Stomach smooth muscle (tissue), 2 donors: ENCODE data around the gene NUMBL.

ENCODE experiments used
- H3K27ac ChIP-seq: one replicate; pipeline ENCODE4 v1.7.0; 2013; ENCODE audit warnings: mild to moderate bottlenecking, low read length, inconsistent platforms
- H3K27me3 ChIP-seq, 2 donors: one replicate each; pipeline ENCODE4 v1.7.0; 2013; ENCODE audit warnings: low read length in 2 of 2; ENCODE audit not compliant: insufficient read depth in 2 of 2, control insufficient read depth in 1 of 2
- H3K36me3 ChIP-seq, 2 donors: one replicate each; pipeline ENCODE4 v1.7.0; 2013; ENCODE audit warnings: low read length in 2 of 2; ENCODE audit not compliant: control insufficient read depth in 2 of 2, insufficient read depth in 2 of 2
- H3K4me1 ChIP-seq: one replicate; pipeline ENCODE4 v1.7.0; 2013; ENCODE audit warnings: low read length; ENCODE audit not compliant: control insufficient read depth, insufficient read depth
- H3K4me3 ChIP-seq, 2 donors: one replicate each; pipeline ENCODE4 v1.7.0; 2013; ENCODE audit warnings: low read length in 2 of 2
- H3K9ac ChIP-seq, 2 donors: one replicate each; pipeline ENCODE4 v1.7.0; 2013; ENCODE audit warnings: low read length in 2 of 2, mild to moderate bottlenecking in 1 of 2
- H3K9me3 ChIP-seq, 2 donors: one replicate each; pipeline ENCODE4 v1.7.0; 2013; ENCODE audit warnings: low read length in 2 of 2; ENCODE audit not compliant: control insufficient read depth in 2 of 2
- donor health status: healthy.
- donor health status: Pancreatic carcinoma.

NUMBL gene

DNA sequence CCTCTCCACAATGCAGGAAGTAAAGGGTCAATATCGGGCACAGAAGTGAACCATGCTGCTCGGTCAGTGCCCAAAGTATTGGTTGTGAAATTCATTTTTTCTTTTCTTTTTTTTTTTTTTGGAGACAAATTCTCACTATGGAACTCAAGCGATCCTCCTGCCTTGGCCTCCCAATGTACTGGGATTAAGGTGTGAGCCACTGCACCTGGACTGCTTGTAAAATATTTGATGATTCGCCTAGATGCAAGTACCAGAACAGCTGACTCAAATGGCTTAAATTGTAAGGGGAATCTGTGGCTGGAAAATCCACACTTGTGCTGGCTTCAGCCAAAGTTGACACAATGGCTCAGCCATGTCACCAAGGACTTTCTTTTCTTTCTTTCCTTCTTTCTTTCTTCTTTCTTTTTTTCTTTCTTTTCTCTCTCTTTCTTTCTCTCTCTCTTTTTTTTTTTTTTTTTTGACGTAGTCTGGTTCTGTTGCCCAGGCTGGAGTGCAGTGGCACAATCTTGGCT lies 43.7 kb downstream of the NUMBL start:
- Histone ChIP-seq H3K27ac (peak overlapping the region; percentile 88), H3K36me3 (no peaks in the 10 kb centered on the region), H3K4me1 (peaks cover 23% of the 10 kb centered on the region)

GRCh38 chr19:40642757-40643305 lies 47.6 kb downstream of the NUMBL start:
- Histone ChIP-seq H3K27me3 (no peaks in the 10 kb centered on the region), H3K4me1 (peaks cover 21% of the 10 kb centered on the region), H3K27ac (no peak overlapping the region), H3K36me3 (no peaks in the 10 kb centered on the region), H3K9ac (no peak overlapping the region), H3K4me3 (no peak overlapping the region), H3K9me3 (no peaks in the 10 kb centered on the region)

More for the DNA sequence above, 43.7 kb downstream of the NUMBL start:
- no peaks in the 10 kb centered on the region for H3K9me3 ChIP-seq
- H3K9ac ChIP-seq, result peak overlapping the region; percentile 42 to 44
- H3K4me3 ChIP-seq, result peak overlapping the region; percentile 35 to 44
- no peaks in the 10 kb centered on the region for H3K27me3 ChIP-seq

DNA sequence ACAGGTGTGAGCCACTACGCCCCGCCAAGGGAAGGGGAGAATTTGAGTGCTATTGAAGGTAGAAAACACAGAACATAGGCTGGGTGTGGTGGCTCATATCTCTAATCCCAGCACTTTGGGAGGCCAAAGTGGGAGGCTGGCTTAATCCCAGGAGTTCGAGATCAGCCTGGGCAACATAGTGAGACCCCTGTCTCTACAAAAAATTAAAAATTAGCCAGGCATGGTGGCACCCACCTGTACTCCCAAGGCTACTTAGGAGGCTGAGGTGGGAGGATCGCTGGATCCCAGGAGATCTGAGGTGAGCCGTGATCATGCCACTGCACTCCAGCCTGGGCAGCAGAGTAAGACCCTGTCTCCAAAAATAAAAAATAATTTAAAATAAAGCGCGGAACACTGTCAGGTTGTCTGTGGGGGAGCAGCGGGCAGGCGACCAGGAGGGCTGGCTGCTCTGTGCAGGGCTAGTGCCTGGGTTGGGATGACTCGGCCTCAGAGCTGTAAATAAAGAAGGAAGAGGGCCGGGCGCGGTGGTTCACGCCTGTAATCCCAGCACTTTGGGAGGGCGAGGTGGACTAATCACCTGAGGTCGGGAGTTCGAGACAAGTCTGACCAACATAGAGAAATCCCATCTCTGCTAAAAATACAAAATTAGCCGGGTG lies 48.3 kb downstream of the NUMBL start:
- Histone ChIP-seq H3K4me3 (no peak overlapping the region), H3K36me3 (no peaks in the 10 kb centered on the region), H3K27me3 (no peaks in the 10 kb centered on the region), H3K9me3 (no peaks in the 10 kb centered on the region), H3K4me1 (peaks cover 21% of the 10 kb centered on the region), H3K27ac (no peak overlapping the region), H3K9ac (no peak overlapping the region)

DNA sequence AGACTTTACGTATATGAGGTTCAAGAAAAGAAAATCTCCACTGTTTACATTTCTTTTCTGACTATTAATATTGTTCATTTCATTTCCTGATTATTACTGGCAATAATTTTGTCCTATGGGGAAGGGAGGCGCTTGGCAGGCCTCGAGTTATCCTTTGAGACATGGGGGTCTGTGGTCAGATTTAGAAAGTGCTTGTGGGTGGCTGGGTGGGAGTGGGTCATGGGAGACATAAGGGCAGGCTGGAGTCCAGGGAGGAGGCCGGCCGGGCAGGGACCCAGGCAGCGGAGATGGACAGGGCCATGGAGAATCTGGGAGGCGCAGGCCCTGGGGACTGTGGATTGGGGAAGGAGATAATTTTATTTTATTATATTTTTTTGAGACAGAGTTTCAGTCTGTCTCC lies 49.2 kb downstream of the NUMBL start:
- H3K36me3 ChIP-seq, result no peaks in the 10 kb centered on the region
- H3K27ac ChIP-seq, result no peak overlapping the region
- no peak overlapping the region for H3K4me3 ChIP-seq
- peaks cover 18% of the 10 kb centered on the region for H3K4me1 ChIP-seq
- H3K9ac ChIP-seq, result peak overlapping the region in 1 of 2 donors; percentile 22
- no peaks in the 10 kb centered on the region for H3K27me3 ChIP-seq
- no peaks in the 10 kb centered on the region for H3K9me3 ChIP-seq

- Histone ChIP-seq H3K4me1 (peaks cover 17% of the 10 kb centered on the region), H3K9ac (no peak overlapping the region)
These were observed 49.7 kb downstream of the NUMBL start for GRCh38 chr19:40640744-40641143.

GRCh38 chr19:40639638-40639982 lies 50.8 kb downstream of the NUMBL start:
- Histone ChIP-seq H3K9me3 (no peaks in the 10 kb centered on the region), H3K9ac (no peak overlapping the region), H3K27ac (no peak overlapping the region), H3K27me3 (no peaks in the 10 kb centered on the region), H3K4me1 (peaks cover 10% of the 10 kb centered on the region), H3K4me3 (no peak overlapping the region), H3K36me3 (no peaks in the 10 kb centered on the region)

More at GRCh38 chr19:40640744-40641143, 49.7 kb downstream of the NUMBL start:
- Histone ChIP-seq H3K9me3 (no peaks in the 10 kb centered on the region), H3K27me3 (no peaks in the 10 kb centered on the region), H3K36me3 (no peaks in the 10 kb centered on the region), H3K4me3 (no peak overlapping the region), H3K27ac (peak overlapping the region; percentile 46)

DNA sequence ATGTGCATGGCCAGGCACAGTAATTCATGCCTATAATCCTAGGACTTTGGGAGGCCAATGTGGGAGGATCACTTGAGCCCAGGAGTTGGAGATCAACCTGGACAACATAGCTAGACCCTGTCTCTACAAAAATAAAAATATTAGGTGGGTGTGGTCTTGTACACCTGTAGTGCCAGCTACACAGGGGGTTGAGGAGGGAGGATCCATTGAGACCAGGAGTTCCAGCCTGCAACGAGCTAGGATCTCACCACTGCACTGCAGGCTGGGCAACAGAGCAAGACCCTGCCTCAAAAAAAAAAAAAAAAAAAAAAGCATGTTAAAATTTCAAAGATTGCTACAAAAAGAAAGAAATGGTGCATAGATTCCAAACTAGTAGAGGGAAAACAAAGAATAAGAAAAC lies 52.1 kb downstream of the NUMBL start:
- no peak overlapping the region for H3K9ac ChIP-seq
- no peaks in the 10 kb centered on the region for H3K9me3 ChIP-seq
- H3K4me1 ChIP-seq, result peaks cover 18% of the 10 kb centered on the region
- no peaks in the 10 kb centered on the region for H3K27me3 ChIP-seq
- H3K27ac ChIP-seq, result no peak overlapping the region
- no peaks in the 10 kb centered on the region for H3K36me3 ChIP-seq
- H3K4me3 ChIP-seq, result no peak overlapping the region

DNA sequence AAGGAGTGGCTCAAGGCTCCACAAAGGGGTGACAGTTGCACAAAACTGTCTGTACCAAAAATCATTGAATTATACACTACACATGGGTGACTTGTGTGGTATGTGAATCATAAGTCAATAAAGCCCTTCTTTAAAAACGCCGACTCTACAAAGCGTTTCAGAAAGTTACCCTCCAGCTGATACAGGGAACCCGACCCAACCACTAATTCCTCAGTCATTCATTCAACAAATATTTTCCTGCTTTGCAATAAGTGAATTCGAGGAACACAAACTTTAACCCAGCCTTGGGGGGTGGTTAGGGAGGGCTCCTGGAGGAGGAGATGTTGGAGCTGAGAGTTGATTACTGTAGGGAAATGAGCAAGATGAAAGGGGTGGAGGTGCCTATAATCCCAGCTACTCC lies 57.2 kb downstream of the NUMBL start:
- Histone ChIP-seq H3K4me3 (no peak overlapping the region), H3K9ac (no peak overlapping the region), H3K27me3 (no peaks in the 10 kb centered on the region), H3K9me3 (no peaks in the 10 kb centered on the region), H3K27ac (no peak overlapping the region), H3K36me3 (peaks cover 0 to 2% of the 10 kb centered on the region in 2 donors), H3K4me1 (peaks cover 10% of the 10 kb centered on the region)

- H3K4me1 ChIP-seq, result peaks cover 10% of the 10 kb centered on the region
- H3K27ac ChIP-seq, result no peak overlapping the region
- peaks cover 0 to 2% of the 10 kb centered on the region in 2 donors for H3K36me3 ChIP-seq
- no peaks in the 10 kb centered on the region for H3K27me3 ChIP-seq
- no peak overlapping the region for H3K9ac ChIP-seq
- H3K9me3 ChIP-seq, result no peaks in the 10 kb centered on the region
- no peak overlapping the region for H3K4me3 ChIP-seq
These were observed 58.0 kb downstream of the NUMBL start for GRCh38 chr19:40632311-40633036.

DNA sequence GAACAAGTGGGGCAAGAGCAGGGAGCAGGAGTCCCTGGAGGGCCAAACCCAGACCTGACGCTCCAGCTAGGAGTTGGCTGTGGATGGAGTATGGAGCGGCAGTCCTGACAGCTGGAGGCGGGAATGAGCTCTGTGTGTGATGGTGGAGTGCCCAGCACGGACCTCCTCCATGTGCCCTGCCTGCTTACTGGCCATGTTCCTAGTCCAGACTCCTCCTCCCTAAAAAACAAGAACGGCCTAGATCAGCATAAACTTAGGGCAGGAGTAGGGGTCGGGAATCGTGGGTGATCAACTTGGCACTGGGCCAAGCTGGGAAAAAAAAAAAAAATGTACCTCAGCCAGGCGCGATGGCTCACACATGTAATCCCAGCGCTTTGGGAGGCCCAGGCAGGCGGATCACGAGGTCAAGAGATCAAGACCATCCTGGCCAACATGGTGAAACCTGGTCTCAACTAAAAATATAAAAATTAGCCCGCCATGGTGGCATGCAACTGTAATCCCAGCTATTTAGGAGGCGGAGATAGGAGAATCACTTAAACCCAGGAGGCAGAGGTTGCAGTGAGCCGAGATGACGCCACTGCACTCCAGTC lies 59.8 kb downstream of the NUMBL start:
- peaks cover 10% of the 10 kb centered on the region for H3K4me1 ChIP-seq
- no peak overlapping the region for H3K4me3 ChIP-seq
- H3K27me3 ChIP-seq, result no peaks in the 10 kb centered on the region
- H3K9ac ChIP-seq, result no peak overlapping the region
- H3K27ac ChIP-seq, result no peak overlapping the region
- no peaks in the 10 kb centered on the region for H3K9me3 ChIP-seq
- H3K36me3 ChIP-seq, result peaks cover 4% of the 10 kb centered on the region in 2 donors
